Sigmoid colon (tissue), 7 donors: ENCODE results near the gene PODNL1. TPM values are rescaled to one million over a fixed set of nuclear protein-coding genes. Genes with fewer than 3 reads are reported as not detected.

Experiments
- DNase-seq: peaks from one replicate; pipeline ENCODE4 v3.0.0-alpha.2; 2019
- H3K27ac ChIP-seq, 4 donors: fragments of 200-600 bp; sonication (generic); one replicate each; pipeline ENCODE4 v1.5.1; 2016 to 2019; ENCODE audit warnings: mild to moderate bottlenecking in 1 of 4
- H3K27me3 ChIP-seq, 3 donors: fragments of 200-600 bp; sonication (generic); one replicate each; pipeline ENCODE4 v1.5.1; 2019; ENCODE audit warnings: mild to moderate bottlenecking in 1 of 3
- H3K36me3 ChIP-seq, 4 donors: fragments of 200-600 bp; sonication (generic); one replicate each; pipeline ENCODE4 v1.5.1; 2016 to 2019
- H3K4me1 ChIP-seq, 4 donors: fragments of 200-600 bp; sonication (generic); one replicate each; pipeline ENCODE4 v1.5.1; 2017 to 2019
- H3K4me3 ChIP-seq, 4 donors: fragments of 200-600 bp; sonication (generic); one replicate each; pipeline ENCODE4 v1.5.1; 2017 to 2019; ENCODE audit warnings: mild to moderate bottlenecking in 2 of 4, moderate library complexity in 1 of 4
- H3K9me3 ChIP-seq, 4 donors: fragments of 200-600 bp in 3 of 4; sonication (generic) in 3 of 4; one replicate each; pipeline versions ENCODE4 v1.5.1 to v1.6.1; 2013 to 2019
- CTCF ChIP-seq, 4 experiments: fragments of 450-650 bp in 3 of 4; fragments of 200-600 bp in 1 of 4; IDR thresholded peaks; one replicate each; pipeline ENCODE4 v1.5.1; 2016 to 2019; ENCODE audit warnings: antibody characterized with exemption in 4 of 4, mild to moderate bottlenecking in 3 of 4, moderate library complexity in 2 of 4
- EP300 ChIP-seq, 4 donors: sonication (generic); formaldehyde crosslinking; IDR thresholded peaks; one replicate each; pipeline ENCODE4 v1.6.1; 2017; ENCODE audit warnings: antibody characterized with exemption in 4 of 4
- POLR2A ChIP-seq, 2 donors: fragments of 450-650 bp; IDR thresholded peaks; one replicate each; pipeline ENCODE4 v1.6.1; 2016; ENCODE audit warnings: antibody characterized with exemption in 2 of 2, mild to moderate bottlenecking in 2 of 2, moderate library complexity in 2 of 2
- POLR2AphosphoS5 ChIP-seq, 4 donors: sonication (generic); formaldehyde crosslinking; IDR thresholded peaks; one replicate each; pipeline ENCODE4 v1.6.1; 2017; ENCODE audit warnings: antibody characterized with exemption in 4 of 4
- WGBS, 2 donors: extraction: QIAGEN DNeasy Blood & Tissue Kit; methylation state at CpG; one replicate each; pipeline ENCODE4 v1.1.7; 2013; 5-methylcytosine and 5-hydroxymethylcytosine counted together
- intact Hi-C: fragments of 100-400 bp; cut with DNase I; formaldehyde crosslinking; loops from one replicate; pipeline ENCODE4 v1.15.1; 2023
- polyA plus RNA-seq, 3 donors: library from polyadenylated mRNA; stranded (reverse); fragments of 200-250 nt; gene quantifications; one replicate each; pipeline ENCODE4 v1.2.3, GENCODE V29; 2013
- total RNA-seq, 4 donors: library from RNA; depleted of rRNA; stranded (reverse); fragments of >200 nt; gene quantifications; one replicate each; pipeline ENCODE4 v1.1.0, GENCODE V29; 2016
- donor health status: healthy with polysubstance abuse.
- donor health status: Bipolar disorder and iron deficiency.
- donor health status: healthy.

Gene PODNL1
- total and polyA plus RNA-seq, 7 donors, result 2.5 to 5.4 (median 2.9) TPM; not detected in 4

- H3K27ac ChIP-seq, result no peak overlapping the region
- H3K9me3 ChIP-seq, result no peaks in the 10 kb centered on the region
- intact Hi-C loops, result no loop called here
- TF ChIP-seq EP300 (IDR thresholded peaks at IDR 0.05) (no peak), POLR2A (IDR thresholded peaks at IDR 0.05) (no peak), POLR2AphosphoS5 (IDR thresholded peaks at IDR 0.05) (no peak), CTCF (IDR thresholded peaks at IDR 0.05) (no peak)
- H3K27me3 ChIP-seq, result no peaks in the 10 kb centered on the region
- H3K4me1 ChIP-seq, result no peaks in the 10 kb centered on the region
- H3K4me3 ChIP-seq, result no peak overlapping the region
- no peaks in the 10 kb centered on the region for H3K36me3 ChIP-seq
- WGBS, 2 donors, result 25 to 68% methylated on average over 5 of the region's 5 CpGs
- no peak for DNase-seq
Measured at GRCh38 chr19:13887517-13887916, 50.7 kb downstream of the PODNL1 start.

GRCh38 chr19:13887018-13887436 is 51.2 kb downstream of the PODNL1 start:
- TF ChIP-seq CTCF (IDR thresholded peaks at IDR 0.05) (no peak), POLR2A (IDR thresholded peaks at IDR 0.05) (no peak), EP300 (IDR thresholded peaks at IDR 0.05) (no peak), POLR2AphosphoS5 (IDR thresholded peaks at IDR 0.05) (no peak)
- H3K4me1 ChIP-seq, result peaks cover 0 to 3% (median 0%) of the 10 kb centered on the region in 4 donors
- H3K27me3 ChIP-seq, result no peaks in the 10 kb centered on the region
- intact Hi-C loops, result no loop called here
- WGBS, 2 donors, result 16 to 59% methylated on average over 16 of the region's 16 CpGs
- no peak overlapping the region for H3K4me3 ChIP-seq
- no peak overlapping the region for H3K27ac ChIP-seq
- DNase-seq, result no peak
- H3K9me3 ChIP-seq, result no peaks in the 10 kb centered on the region
- H3K36me3 ChIP-seq, result no peaks in the 10 kb centered on the region

GRCh38 chr19:13885826-13886365 is 52.3 kb downstream of the PODNL1 start:
- H3K4me3 ChIP-seq, result no peak overlapping the region
- peaks cover 0 to 15% (median 4%) of the 10 kb centered on the region in 4 donors for H3K4me1 ChIP-seq
- H3K27me3 ChIP-seq, result no peaks in the 10 kb centered on the region
- H3K27ac ChIP-seq, result no peak overlapping the region
- no peak for DNase-seq
- intact Hi-C loops, result no loop called here
- no peaks in the 10 kb centered on the region for H3K9me3 ChIP-seq
- no peak for TF ChIP-seq POLR2AphosphoS5 (IDR thresholded peaks at IDR 0.05)
- TF ChIP-seq CTCF (IDR thresholded peaks at IDR 0.05), result no peak
- no peak for TF ChIP-seq POLR2A (IDR thresholded peaks at IDR 0.05)
- TF ChIP-seq EP300 (IDR thresholded peaks at IDR 0.05), result no peak
- WGBS, 2 donors, result 82 to 92% methylated on average over 20 of the region's 20 CpGs
- H3K36me3 ChIP-seq, result no peaks in the 10 kb centered on the region

GRCh38 chr19:13884726-13885591 is 53.3 kb downstream of the PODNL1 start:
- Histone ChIP-seq H3K9me3 (no peaks in the 10 kb centered on the region), H3K36me3 (no peaks in the 10 kb centered on the region), H3K27me3 (no peaks in the 10 kb centered on the region), H3K4me3 (no peak overlapping the region), H3K27ac (no peak overlapping the region), H3K4me1 (peaks cover 0 to 23% (median 11%) of the 10 kb centered on the region in 4 donors)
- intact Hi-C loops, result loop anchor here (5.0 kb wide), 1 partner anchor 288 kb away; no protein-coding TSS in a partner anchor
- no peak for DNase-seq
- TF ChIP-seq CTCF (IDR thresholded peaks at IDR 0.05) (no peak), EP300 (IDR thresholded peaks at IDR 0.05) (no peak), POLR2A (IDR thresholded peaks at IDR 0.05) (peak in 1 of 2 donors; percentile 41), POLR2AphosphoS5 (IDR thresholded peaks at IDR 0.05) (no peak)
- WGBS, 2 donors, result 17 to 67% methylated on average over 26 of the region's 26 CpGs
